ENCODE measurements around the gene HRH1. TPM values are rescaled to one million over a fixed set of nuclear protein-coding genes. Genes with fewer than 3 reads are reported as not detected.
A peak's percentile ranks its signal among the peaks of the same experiment; 100 is the strongest.

The HRH1 gene
- total and polyA plus RNA-seq, 12 donors = 0.24 to 6.5 (median 2.2) TPM

DNA sequence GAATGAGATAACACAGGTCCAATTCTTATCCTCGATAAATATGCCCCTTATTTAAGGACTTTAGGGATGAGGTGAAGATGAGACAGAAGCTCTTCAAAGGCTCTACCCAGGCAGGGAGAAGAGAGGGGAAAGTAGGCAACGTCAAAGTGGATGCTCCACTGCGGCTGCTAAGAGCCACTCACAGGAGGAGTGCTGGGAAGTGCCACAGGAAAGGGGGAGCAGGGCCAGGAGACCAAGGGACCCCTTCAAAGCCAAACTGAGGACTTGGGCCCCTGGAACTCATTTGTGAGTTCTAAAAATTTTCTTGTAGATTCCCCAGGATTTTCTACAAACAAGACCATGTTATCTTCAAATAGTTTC is 70.6 kb downstream of the HRH1 start:
- peak overlapping the region in 3 of 5 donors; percentile 36 to 80 (median 43) for H3K27ac ChIP-seq
- peak overlapping the region in 1 of 4 donors; percentile 26 for H3K4me3 ChIP-seq
- H3K4me1 ChIP-seq (replicated peaks in 1 of 2) = peaks cover 0 to 4% of the 10 kb centered on the region in 2 donors
- no peaks in the 10 kb centered on the region for H3K27me3 ChIP-seq
- TF ChIP-seq POLR2A (IDR thresholded peaks at IDR 0.05) = no peak
- TF ChIP-seq, protein P1, sequence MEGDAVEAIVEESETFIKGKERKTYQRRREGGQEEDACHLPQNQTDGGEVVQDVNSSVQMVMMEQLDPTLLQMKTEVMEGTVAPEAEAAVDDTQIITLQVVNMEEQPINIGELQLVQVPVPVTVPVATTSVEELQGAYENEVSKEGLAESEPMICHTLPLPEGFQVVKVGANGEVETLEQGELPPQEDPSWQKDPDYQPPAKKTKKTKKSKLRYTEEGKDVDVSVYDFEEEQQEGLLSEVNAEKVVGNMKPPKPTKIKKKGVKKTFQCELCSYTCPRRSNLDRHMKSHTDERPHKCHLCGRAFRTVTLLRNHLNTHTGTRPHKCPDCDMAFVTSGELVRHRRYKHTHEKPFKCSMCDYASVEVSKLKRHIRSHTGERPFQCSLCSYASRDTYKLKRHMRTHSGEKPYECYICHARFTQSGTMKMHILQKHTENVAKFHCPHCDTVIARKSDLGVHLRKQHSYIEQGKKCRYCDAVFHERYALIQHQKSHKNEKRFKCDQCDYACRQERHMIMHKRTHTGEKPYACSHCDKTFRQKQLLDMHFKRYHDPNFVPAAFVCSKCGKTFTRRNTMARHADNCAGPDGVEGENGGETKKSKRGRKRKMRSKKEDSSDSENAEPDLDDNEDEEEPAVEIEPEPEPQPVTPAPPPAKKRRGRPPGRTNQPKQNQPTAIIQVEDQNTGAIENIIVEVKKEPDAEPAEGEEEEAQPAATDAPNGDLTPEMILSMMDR (IDR thresholded peaks at IDR 0.05) = no peak
- intact Hi-C loops (cut with DNase I) = no loop called here
- no peaks in the 10 kb centered on the region for H3K36me3 ChIP-seq (replicated peaks in 1 of 2)
- DNase-seq = peak in 2 of 7 donors; percentile 1 to 35
- WGBS, 4 donors = 88 to 95% (median 89%) methylated on average over 3 of the region's 3 CpGs
- no peaks in the 10 kb centered on the region for H3K9me3 ChIP-seq (replicated peaks in 1 of 3)

DNA sequence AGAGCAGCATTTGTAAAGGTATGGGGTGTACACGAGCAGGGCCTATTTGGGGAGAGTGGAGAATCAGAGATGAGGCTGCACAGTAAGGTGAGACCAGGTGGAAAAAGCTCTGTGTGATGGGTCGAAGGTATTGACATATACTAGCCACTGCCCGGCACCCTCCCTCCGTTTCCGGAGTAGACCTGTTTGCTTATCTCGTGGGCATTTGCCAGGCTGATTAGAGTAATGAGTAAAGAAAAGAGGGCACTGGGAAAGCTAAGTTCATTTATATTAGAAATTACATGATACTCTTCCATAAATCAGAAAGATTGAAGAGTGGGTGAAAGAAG is 71.7 kb downstream of the HRH1 start:
- no peaks in the 10 kb centered on the region for H3K9me3 ChIP-seq (replicated peaks in 1 of 3)
- H3K27ac ChIP-seq = peak overlapping the region in 2 of 5 donors; percentile 36 to 80
- no peaks in the 10 kb centered on the region for H3K36me3 ChIP-seq (replicated peaks in 1 of 2)
- intact Hi-C loops (cut with DNase I) = no loop called here
- TF ChIP-seq, protein P1 (IDR thresholded peaks at IDR 0.05) = no peak
- no peak for TF ChIP-seq POLR2A (IDR thresholded peaks at IDR 0.05)
- H3K4me1 ChIP-seq (replicated peaks in 1 of 2) = peaks cover 0 to 4% of the 10 kb centered on the region in 2 donors
- 77 to 83% (median 80%) methylated on average over 6 of the region's 6 CpGs for WGBS, 4 donors
- no peaks in the 10 kb centered on the region for H3K27me3 ChIP-seq
- peak overlapping the region in 1 of 4 donors; percentile 26 for H3K4me3 ChIP-seq
- DNase-seq = peak in 1 of 7 donors; percentile 48

DNA sequence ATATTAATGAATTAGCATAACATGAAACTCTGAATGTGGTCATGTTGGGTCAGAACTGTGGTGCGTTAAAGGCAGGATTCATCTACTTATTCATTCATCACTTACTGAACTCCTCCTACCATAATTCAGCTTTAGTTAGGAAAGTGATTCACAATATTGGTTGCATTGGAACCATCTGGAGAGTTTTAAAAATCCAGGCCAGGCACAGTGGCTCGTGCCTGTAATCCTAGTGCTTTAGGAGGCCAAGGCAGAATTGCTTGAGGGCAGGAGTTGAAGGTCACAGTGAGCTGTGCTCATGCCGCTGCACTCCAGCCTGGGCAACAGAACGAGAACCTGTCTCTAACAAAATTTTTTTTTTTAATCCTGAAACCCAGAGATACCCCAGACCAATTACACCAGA is 73.7 kb downstream of the HRH1 start:
- TF ChIP-seq, protein P1 (IDR thresholded peaks at IDR 0.05) = no peak
- no peak for TF ChIP-seq POLR2A (IDR thresholded peaks at IDR 0.05)
- no peaks in the 10 kb centered on the region for H3K9me3 ChIP-seq (replicated peaks in 1 of 3)
- H3K27me3 ChIP-seq = no peaks in the 10 kb centered on the region
- WGBS, 4 donors = 42 to 76% (median 53%) methylated on average over 4 of the region's 4 CpGs
- intact Hi-C loops (cut with DNase I) = no loop called here
- no peaks in the 10 kb centered on the region for H3K36me3 ChIP-seq (replicated peaks in 1 of 2)
- peaks cover 0 to 4% of the 10 kb centered on the region in 2 donors for H3K4me1 ChIP-seq (replicated peaks in 1 of 2)
- DNase-seq = peak in 3 of 7 donors; percentile 20 to 57 (median 38)
- H3K4me3 ChIP-seq = no peak overlapping the region
- peak overlapping the region in 1 of 5 donors; percentile 34 for H3K27ac ChIP-seq

DNA sequence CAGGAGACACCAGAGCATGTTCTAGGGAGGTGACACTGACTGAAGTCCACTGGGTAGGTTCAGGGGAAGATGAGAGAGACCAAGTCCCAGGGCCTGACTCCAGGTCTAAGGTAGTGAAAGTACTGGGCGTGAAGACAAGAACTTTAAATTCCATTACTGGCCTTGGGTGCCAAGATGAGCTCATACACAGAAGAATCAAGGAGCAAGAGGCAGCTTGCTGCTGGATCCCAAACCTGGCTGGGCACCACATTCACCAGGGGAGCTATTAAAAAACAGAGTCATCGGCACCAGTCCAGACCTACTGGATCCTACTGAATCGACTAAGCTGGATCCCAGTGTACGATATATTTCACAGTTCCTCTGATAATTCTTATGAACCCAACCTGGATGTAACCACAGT is 75.8 kb downstream of the HRH1 start:
- DNase-seq = peak in 1 of 7 donors; percentile 30
- H3K4me3 ChIP-seq = no peak overlapping the region
- no peaks in the 10 kb centered on the region for H3K9me3 ChIP-seq (replicated peaks in 1 of 3)
- H3K27ac ChIP-seq = no peak overlapping the region
- no peaks in the 10 kb centered on the region for H3K27me3 ChIP-seq
- H3K36me3 ChIP-seq (replicated peaks in 1 of 2) = no peaks in the 10 kb centered on the region
- TF ChIP-seq, protein P1 (IDR thresholded peaks at IDR 0.05) = no peak
- TF ChIP-seq POLR2A (IDR thresholded peaks at IDR 0.05) = no peak
- 89 to 95% (median 94%) methylated on average over 3 to 4 of the region's 4 CpGs for WGBS, 4 donors
- H3K4me1 ChIP-seq (replicated peaks in 1 of 2) = peaks cover 0 to 4% of the 10 kb centered on the region in 2 donors
- intact Hi-C loops (cut with DNase I) = loop anchor here in 1 of 2 donors (5.0 kb wide), 1 partner anchor 107 kb away; no protein-coding TSS in a partner anchor

Measured in adrenal gland (tissue), 12 donors.